GM15510 (cell line): ENCODE results near the gene CELA3A.
"Not testable (repeated sequence)": the region's sequence is repeated elsewhere in the genome, so short reads cannot be mapped to it uniquely, and the experiment has no call there.

ENCODE experiments used
- POLR2A ChIP-seq: IDR thresholded peaks from 3 replicates; pipeline ENCODE4 v1.6.1; 2011; ENCODE audit warnings: borderline replicate concordance; ENCODE audit not compliant: insufficient read length; ENCODE audit errors: extremely low read depth

The CELA3A gene

GRCh38 chr1:22001409-22001808, at the start of gene CELA3A:
CELA3A (plus strand) TSS chr1:22001657; CDS start chr1:22001675, 18 bp downstream.
- no peak for TF ChIP-seq POLR2A

GRCh38 chr1:21952786-21953520, 48.5 kb upstream of the CELA3A start:
- no peak for TF ChIP-seq POLR2A

- TF ChIP-seq POLR2A: no peak
These were observed 46.4 kb upstream of the CELA3A start for GRCh38 chr1:21955058-21955457.

GRCh38 chr1:21955501-21956281, 45.8 kb upstream of the CELA3A start:
- no peak for TF ChIP-seq POLR2A

- TF ChIP-seq POLR2A: no peak
These were observed 44.5 kb upstream of the CELA3A start for GRCh38 chr1:21956720-21957552.

- TF ChIP-seq POLR2A: no peak
These were observed 40.1 kb upstream of the CELA3A start for GRCh38 chr1:21961337-21961736.

GRCh38 chr1:21961799-21962198, 39.7 kb upstream of the CELA3A start:
- TF ChIP-seq POLR2A: no peak

GRCh38 chr1:21963477-21964217, 37.8 kb upstream of the CELA3A start:
- no peak for TF ChIP-seq POLR2A

- TF ChIP-seq POLR2A: no peak
These were observed 35.0 kb upstream of the CELA3A start for GRCh38 chr1:21966247-21967000.

- not testable (repeated sequence) for TF ChIP-seq POLR2A
These were observed 24.7 kb upstream of the CELA3A start, which contains the start of gene CELA3B for GRCh38 chr1:21976703-21977239. CELA3B (plus strand) TSS chr1:21977022; CDS start chr1:21977040, 18 bp downstream.

GRCh38 chr1:22018583-22019559, 17.4 kb downstream of the CELA3A start:
- TF ChIP-seq POLR2A: no peak

- no peak for TF ChIP-seq POLR2A
These were observed 19.6 kb downstream of the CELA3A start for GRCh38 chr1:22021061-22021460.
